Activated T-cell treated with anti-CD3 and anti-CD28 coated beads, Interleukin-2, amount 50 U/mL, for 48 hours (primary cell): Measurements from ENCODE around the gene TYW5.

Experiments
- DNase-seq, 2 experiments: peaks; one replicate each; pipeline ENCODE4 v3.0.0-alpha.2; 2020

TYW5 gene

DNA sequence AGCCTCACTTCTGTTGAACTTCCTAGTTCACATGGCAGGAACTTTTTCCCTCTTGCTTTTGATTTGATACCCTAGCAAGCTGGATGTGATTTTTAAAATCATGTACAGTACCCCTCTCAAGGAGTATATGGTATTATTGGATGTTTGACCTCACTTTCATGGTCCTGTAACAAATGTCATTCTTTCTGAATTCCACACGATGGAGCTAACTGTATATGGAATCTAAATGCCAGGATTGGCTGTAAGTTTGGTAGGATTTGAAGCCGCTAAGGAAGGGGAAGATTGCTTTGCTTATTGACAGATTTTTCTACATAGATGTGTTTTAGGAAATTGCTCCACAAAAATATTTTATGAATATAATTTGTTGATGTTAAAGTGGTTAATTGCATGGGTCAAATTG lies 18.4 kb upstream of the TYW5 start:
- no peak for DNase-seq

DNA sequence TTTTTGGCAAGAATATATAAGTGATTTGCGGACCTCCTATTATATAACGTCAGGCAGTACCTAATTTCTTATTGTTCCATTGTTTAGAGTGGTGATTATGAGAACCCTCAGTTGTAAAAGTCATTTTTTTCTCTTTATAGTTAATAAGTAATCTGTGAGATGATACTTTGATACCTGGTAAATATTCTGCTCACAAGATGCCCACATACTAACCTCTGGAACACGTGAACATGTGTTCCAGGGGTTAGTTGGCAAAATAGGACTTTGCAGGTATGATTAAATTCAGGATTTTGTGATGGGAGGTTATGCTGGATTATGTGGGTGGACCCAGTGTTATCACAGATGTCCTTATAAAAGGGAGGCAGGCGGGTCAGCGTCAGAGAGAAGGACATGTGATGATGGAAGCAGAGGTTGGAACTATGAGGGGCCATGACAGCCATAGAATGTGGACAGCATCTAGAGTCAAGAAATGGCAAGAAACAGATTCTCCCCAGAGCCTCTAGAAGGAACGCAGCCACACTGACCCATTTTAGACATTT lies 16.9 kb upstream of the TYW5 start:
- no peak for DNase-seq

DNA sequence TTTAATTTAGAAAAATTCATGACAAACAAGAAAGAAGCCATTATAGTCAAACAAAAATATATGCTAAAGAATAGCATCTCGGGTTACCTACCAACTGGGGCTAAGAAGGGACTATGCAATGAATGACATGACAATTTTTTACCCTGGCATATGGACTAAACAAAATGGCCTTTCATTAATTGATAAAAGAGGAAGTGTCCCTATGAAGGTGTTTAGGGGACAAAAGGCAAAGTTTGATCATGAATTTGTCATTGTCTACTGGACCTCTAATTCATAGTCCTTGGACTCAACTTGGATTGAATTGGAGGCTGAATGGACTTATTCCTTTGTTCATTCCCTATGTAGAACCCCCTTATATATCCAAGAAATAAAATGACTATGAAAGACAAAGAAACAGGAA lies 12.8 kb upstream of the TYW5 start:
- no peak for DNase-seq

DNA sequence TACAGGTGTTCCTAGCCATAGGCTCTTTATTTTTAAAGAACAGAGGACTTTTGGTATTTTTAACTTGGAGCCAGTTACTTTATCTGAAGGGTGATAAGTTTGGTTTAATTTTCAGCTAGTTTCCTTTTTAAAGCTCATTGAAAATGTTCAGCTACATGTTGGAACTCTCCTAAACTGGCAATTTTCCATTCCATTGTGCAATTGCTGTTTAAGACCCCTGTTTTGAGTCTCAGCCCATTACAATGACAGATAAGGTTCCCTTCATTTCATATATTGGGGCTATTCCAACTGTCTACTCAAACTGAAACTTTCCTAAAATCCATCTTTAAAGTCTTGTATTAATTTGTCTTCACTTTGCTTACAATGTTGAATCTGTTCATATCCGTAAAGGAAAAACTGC lies 11.7 kb upstream of the TYW5 start:
- no peak for DNase-seq

- DNase-seq, result no peak
Measured at GRCh38 chr2:199966405-199966804, 11.1 kb upstream of the TYW5 start.

DNA sequence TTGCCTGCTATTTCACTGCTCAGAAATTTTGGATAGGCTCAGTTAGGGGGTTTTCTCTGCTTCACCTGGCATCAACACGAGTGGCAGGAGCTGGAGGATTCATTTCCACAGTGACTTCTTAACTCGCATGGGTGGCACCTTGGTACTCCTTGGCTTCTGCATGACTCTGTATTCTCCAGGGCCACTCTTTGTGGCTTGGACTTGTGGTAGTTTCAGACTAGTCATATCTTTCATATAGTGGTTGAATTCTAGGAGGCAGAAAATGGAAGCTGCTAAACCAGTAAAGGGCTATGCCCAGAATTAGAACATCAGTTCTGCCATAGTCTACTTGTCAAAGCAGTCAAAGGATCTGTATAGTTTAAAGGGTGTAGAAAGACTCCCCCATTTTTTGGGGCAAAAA lies 6.9 kb upstream of the TYW5 start:
- DNase-seq, result no peak

DNA sequence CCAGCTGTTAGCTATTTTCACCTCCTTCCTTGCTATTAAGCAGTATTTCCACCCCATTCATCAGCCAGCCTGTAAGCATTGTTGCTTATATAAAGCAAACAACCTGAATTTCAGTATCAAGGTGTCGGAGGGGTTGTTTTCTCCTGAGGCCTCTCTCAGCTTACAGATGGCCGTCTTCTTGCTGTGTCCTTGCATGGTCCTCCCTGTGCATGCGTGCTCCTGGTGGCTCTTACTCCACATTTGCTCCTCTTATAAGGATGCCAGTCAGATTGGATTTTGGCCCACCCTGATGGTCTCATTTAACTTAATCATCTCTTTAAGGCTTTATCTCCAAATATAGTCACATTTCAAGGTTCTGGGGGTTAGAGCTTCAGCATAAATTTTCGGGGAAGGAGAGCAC lies 2.7 kb upstream of the TYW5 start:
- no peak for DNase-seq

DNA sequence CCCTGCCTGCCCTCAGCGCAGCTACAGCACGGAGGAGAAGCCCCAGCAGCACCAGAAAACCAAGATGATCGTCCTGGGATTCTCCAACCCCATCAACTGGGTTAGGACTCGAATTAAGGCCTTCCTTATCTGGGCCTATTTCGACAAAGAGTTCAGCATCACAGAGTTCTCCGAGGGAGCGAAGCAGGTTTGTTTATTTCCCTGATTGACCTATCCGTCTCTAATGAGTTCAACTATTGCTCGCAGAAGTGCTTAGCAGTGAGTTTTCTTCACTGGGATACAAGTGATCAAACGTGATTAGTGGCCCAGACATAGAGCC lies 730 bp upstream of the TYW5 start:
- no peak for DNase-seq

GRCh38 chr2:199955007-199955338 lies 318 bp downstream of the TYW5 start:
- no peak for DNase-seq

GRCh38 chr2:199951023-199951422 lies 4.3 kb downstream of the TYW5 start:
- DNase-seq, result no peak

DNA sequence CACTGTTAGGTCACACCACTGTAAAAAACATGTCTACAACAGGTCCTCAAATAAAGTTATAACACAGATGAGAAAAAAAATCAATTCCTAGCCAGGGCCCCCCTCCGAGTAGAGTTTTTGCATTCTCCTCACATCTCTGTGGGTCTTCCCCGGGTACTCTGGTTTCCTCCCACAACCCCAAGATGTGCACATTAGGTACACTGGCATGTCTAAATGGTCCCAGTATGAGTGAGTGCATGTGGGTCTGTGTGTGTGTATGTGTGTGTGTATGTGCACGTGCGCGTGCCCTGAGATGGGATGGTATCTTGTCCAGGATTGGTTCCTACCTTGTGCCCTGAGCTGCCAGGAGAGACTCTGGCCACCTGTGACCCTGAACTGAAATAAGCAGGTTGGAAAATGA lies 4.9 kb downstream of the TYW5 start:
- no peak for DNase-seq

DNA sequence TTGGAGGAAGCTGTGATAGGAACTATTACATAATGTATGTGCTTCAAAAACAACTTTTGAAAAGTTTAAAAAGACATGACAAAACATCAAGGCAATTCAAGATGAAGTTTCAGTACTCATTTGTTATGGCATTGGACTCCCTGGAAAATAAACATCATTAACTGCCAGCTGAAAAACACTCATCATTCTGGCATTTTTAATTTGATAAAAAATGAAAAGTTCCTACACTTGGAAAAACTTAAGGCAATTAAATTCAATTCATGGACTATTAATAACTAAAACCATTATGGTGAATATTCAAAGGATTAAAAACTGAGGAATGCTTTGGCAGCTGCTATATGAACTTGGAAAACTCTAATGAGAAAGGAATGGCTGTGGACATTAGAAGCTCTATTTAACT lies 8.5 kb downstream of the TYW5 start:
- DNase-seq, result no peak

DNA sequence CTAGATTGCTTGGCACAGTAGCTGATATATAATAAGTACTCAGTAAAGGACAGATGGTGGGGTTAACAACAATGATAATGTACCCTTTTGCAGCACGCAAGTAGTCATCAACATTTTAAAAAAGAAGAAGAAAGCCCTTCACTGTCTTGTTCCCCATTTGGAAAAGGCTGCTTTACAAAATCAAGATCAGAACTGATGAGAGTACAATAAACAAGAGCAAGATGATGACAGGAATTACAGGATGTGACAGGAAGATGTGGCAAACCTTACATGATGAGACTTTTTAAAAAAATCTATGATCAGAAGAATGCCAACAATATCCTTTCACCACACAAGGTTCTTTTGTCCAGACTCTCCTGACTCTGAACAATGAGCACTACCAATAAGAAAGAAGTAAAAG lies 9.1 kb downstream of the TYW5 start:
- no peak for DNase-seq

DNA sequence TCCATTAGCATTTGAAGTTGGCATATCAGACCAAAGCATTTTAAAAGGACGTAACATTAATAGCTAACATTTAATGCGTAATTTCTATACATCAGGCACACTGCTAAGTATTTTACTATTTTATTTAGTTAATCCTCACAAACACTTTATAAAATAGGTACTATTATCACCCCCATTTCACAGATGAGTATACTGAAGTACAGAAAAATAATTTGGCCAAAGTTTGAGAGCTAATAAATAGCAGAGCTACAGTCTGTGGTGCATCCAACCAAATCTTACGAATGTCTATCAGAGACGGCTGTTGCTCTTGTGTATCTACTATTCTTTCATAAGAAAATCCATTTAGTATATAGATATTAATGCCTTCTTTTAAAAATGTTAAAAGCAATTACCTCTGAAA lies 11.9 kb downstream of the TYW5 start:
- DNase-seq, result no peak

DNA sequence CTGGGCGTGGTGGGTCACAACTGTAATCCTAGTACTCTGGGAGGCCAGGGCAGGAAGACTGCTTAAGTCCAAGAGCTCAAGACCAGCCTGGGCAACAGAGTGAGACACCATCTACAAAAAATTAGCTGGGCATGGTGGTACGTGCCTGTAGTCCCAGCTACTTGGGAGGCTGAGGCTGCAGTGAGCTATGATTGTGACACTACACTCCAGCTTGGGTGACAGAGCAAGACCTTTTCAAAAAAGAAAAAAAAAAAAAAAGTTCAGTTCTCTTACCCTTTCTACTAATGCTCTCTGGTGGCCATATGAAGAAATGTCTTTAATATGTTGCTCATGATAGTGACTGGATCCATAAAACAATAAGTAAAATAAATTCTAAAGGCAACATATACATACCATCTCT lies 14.9 kb downstream of the TYW5 start:
- DNase-seq, result no peak

DNA sequence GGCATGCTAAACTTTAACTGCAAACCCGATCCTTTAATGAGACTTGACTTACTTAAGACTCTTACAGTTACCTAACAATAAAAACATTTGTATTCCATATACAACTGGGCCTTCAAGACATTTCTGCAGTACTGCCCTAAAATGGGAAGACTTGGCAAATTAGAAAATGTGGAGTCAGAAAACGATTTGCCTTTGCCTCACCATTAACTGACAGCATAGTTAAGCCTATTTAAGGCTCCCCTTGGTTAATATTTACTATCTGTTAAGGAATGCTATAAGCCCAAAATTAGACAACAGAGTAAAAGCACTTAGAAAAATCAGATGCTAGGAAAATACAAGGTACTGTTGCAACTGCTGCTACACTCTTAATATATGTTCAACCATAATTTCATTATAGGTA lies 18.7 kb downstream of the TYW5 start:
- DNase-seq, result no peak

- DNase-seq, result no peak
Measured at GRCh38 chr2:199933466-199933865, 21.8 kb downstream of the TYW5 start.

DNA sequence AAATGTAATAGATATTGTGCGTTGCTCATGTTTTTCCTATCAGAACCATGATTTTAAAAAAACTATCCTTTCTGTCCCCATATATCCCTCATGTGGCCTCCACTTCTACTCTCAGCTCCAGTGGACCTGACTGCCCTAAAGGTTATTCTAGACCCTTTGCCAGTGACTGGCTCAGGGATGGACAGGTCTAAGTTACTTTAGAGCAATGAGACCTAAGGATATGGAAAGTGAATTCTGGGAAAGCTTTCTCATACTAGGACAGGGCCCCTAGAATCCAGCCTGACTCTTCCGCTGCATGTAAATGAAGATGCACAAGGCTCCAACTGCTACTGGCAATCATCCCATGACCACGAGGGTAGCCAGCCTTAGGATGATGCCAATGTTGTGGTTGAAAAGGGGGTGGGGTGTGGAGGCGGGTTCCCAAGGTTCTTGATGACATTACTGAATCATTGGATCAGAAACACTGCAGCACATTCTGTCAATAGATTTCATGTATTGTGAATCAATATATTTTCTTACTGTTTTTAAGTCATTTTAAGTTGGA lies 22.9 kb downstream of the TYW5 start:
- no peak for DNase-seq

- no peak for DNase-seq
Measured at GRCh38 chr2:199929262-199929661, 26.0 kb downstream of the TYW5 start.

DNA sequence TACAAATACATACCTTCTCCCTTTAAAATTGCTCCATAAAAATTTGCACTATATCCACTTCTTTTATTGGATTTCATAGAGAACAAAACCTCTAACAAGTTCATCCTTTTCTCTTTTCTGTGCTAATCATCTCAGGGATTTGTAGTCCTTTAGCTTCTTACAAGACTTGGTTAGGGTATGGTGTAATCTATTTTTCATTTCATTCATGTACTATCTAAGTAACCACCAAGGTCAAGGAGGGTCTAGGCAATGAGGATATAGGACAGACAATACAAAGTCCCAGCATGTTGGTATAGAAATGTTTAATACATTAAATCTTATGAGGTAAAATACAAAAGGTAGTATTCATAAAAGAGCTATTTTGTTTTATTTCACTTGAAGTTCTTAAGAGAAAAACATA lies 26.7 kb downstream of the TYW5 start:
- no peak for DNase-seq

DNA sequence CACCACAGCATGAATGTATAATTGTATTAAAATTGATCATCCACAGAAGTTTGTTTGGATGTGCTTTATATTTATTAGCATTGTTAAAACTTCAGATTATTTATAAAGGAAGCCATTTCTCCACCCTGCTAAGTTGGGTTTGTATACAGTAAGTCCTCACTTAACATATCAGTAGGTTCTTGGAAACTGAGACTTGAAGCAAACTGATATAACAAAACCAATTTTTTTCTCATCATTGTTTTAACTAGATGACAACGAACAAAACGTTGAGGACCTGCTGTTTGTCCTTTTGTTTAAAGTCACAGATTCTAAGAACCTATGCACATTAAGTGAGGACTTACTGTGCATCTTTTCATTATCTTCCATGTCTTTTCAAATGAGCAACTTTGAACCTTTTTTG lies 27.1 kb downstream of the TYW5 start:
- no peak for DNase-seq

DNA sequence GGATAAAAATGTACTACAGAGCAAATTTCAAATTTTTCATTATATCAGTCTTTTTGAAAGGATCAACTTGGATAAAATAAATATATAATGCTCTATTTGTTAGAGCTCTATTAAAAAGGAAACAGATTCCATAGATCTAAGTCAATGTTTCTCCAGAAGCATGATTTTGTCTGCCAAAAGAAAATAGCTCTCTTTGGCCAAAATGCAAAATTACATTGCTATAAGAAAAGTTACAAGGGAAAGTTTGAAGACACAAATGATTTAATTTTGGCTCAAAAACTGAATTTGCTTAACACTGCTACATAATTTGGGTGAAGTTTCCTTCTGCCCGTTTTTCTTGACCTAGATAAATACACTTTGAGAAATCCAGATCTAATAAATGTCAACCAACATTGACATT lies 28.5 kb downstream of the TYW5 start:
- DNase-seq, result no peak

DNA sequence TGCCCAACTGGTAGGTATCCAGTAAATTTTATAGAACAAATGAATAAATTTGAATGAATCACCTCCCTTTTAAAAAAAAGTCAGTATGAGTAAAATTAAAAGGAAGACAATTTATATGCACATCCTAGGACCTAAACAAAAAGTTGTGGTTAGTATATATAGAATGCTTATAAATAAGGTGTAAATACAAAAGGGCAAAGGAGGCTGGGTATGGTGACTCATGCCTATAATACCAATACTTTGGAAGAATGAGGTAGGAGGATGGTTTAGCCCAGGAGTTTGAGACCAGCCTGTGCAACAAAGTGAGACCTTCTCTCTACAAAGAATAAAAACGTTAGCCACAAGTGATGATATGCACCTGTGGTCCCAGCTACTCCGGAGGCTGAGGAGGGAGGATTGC lies 31.4 kb downstream of the TYW5 start:
- DNase-seq, result no peak

DNA sequence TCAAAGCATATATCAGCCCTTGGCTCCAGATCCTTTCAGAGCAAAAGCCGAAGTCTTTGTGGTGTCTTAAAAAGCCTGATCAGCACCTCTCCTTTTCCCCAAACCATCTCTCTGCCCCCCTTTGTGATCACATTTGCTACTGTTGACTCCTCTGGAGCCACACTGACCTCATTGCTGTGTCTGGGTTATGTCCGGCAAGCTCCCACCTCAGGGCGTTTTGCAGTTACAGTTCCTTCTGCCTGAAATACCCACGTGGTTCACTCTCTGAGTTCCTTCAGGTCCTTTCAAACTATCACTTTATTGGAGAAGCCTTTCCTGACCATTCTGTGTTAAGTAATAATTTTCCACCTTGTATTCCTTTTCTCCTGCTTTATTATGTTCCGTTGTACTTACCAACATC lies 32.4 kb downstream of the TYW5 start:
- DNase-seq, result no peak

- no peak for DNase-seq
Measured at GRCh38 chr2:199916980-199917379, 38.3 kb downstream of the TYW5 start.

DNA sequence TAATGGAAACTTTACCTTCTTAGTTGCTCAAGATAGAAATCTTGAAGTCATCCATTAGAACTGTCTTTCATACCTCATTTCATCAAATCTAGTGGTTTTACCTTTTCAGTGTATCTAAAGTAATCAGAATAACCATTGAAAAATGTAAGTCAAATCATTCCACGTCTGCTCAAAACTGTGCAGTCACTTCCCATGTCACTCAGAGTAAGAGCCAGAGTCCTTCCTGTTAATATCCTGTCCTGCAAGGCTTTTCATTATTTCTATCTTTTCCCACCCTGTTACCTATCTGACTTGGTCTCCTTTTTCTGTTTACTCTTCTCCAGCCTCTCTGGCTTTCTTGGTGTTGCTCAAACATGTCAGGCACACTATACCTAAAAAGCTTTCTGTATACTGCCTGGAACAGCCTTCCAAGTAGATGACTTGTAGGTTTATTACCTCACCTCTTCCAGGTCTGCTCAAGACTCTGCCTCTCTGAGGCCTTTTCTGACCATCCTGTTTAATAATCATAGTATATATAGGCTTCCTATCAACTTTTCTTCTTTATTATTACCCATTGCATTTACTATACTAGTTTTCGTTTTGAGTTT lies 40.8 kb downstream of the TYW5 start:
- DNase-seq, result no peak
